Breast epithelium (tissue), 3 donors: ENCODE results near the gene PLEKHM2.

ENCODE experiments used
- CTCF ChIP-seq, 3 donors: fragments of 450-650 bp; IDR thresholded peaks; one replicate each; pipeline ENCODE4 v1.5.1; 2016 to 2017; ENCODE audit warnings: antibody characterized with exemption in 3 of 3, mild to moderate bottlenecking in 3 of 3, moderate library complexity in 3 of 3
- POLR2A ChIP-seq: fragments of 450-650 bp; IDR thresholded peaks from one replicate; pipeline ENCODE4 v1.6.1; 2016; ENCODE audit warnings: antibody characterized with exemption, mild to moderate bottlenecking, moderate library complexity
- POLR2AphosphoS5 ChIP-seq, 3 donors: sonication (generic); formaldehyde crosslinking; IDR thresholded peaks; one replicate each; pipeline ENCODE4 v1.6.1; 2017; ENCODE audit warnings: antibody characterized with exemption in 3 of 3

GRCh38 chr1:15718199-15718601 is 34.1 kb downstream of the PLEKHM2 start:
- no peak for TF ChIP-seq POLR2A
- TF ChIP-seq CTCF (IDR thresholded peaks at IDR 0.05): no peak
- no peak for TF ChIP-seq POLR2AphosphoS5 (IDR thresholded peaks at IDR 0.05)
